CD4-positive, alpha-beta T cell treated with Interleukin-10 for 1 hour (primary cell): ENCODE data around the gene TSC1.
"Not testable (repeated sequence)": the region's sequence is repeated elsewhere in the genome, so short reads cannot be mapped to it uniquely, and the experiment has no call there.

ENCODE experiments used
- DNase-seq: peaks from one replicate; pipeline ENCODE4 v3.0.0-alpha.2; 2020

The TSC1 gene

GRCh38 chr9:132944294-132945185 lies at the start of gene TSC1:
TSC1 (minus strand) TSS chr9:132944616; CDS start chr9:132928872, 15,744 bp downstream.
- peak; percentile 98 for DNase-seq

GRCh38 chr9:132993511-132993939 lies 49.1 kb upstream of the TSC1 start:
- no peak for DNase-seq

- no peak for DNase-seq
Measured at GRCh38 chr9:132991351-132992300, 47.2 kb upstream of the TSC1 start.

GRCh38 chr9:132990781-132991180 lies 46.4 kb upstream of the TSC1 start:
- DNase-seq, result no peak

GRCh38 chr9:132989998-132990557 lies 45.7 kb upstream of the TSC1 start:
- DNase-seq, result not testable (repeated sequence)

GRCh38 chr9:132989414-132989996 lies 45.1 kb upstream of the TSC1 start:
- DNase-seq, result no peak

- DNase-seq, result no peak
Measured at GRCh38 chr9:132989014-132989310, 44.5 kb upstream of the TSC1 start.

GRCh38 chr9:132988244-132989013 lies 44.0 kb upstream of the TSC1 start:
- DNase-seq, result no peak

GRCh38 chr9:132986640-132987620 lies 42.5 kb upstream of the TSC1 start:
- DNase-seq, result no peak

- no peak for DNase-seq
Measured at GRCh38 chr9:132986114-132986513, 41.7 kb upstream of the TSC1 start.

GRCh38 chr9:132985489-132985888 lies 41.1 kb upstream of the TSC1 start:
- DNase-seq, result no peak

GRCh38 chr9:132985071-132985350 lies 40.6 kb upstream of the TSC1 start:
- no peak for DNase-seq

GRCh38 chr9:132984202-132985070 lies 40.0 kb upstream of the TSC1 start:
- no peak for DNase-seq

GRCh38 chr9:132983491-132984201 lies 39.2 kb upstream of the TSC1 start:
- no peak for DNase-seq

- no peak for DNase-seq
Measured at GRCh38 chr9:132982458-132982857, 38.0 kb upstream of the TSC1 start.

GRCh38 chr9:132980157-132980556 lies 35.7 kb upstream of the TSC1 start:
- DNase-seq, result no peak

GRCh38 chr9:132978451-132979131 lies 34.2 kb upstream of the TSC1 start, which contains the start of gene GFI1B:
GFI1B (plus strand) TSS chr9:132978694; CDS start chr9:132986679, 7,985 bp downstream.
- DNase-seq, result no peak

- no peak for DNase-seq
Measured at GRCh38 chr9:132978112-132978450, 33.7 kb upstream of the TSC1 start.

GRCh38 chr9:132976571-132976970 lies 32.2 kb upstream of the TSC1 start:
- DNase-seq, result no peak
